ENCODE data around the gene UBE2Q1. TPM values are rescaled to one million over a fixed set of nuclear protein-coding genes. Genes with fewer than 3 reads are reported as not detected.

Gene UBE2Q1
- total and polyA plus RNA-seq, 4 donors, result 25.5 to 63.9 (median 45.0) TPM

DNA sequence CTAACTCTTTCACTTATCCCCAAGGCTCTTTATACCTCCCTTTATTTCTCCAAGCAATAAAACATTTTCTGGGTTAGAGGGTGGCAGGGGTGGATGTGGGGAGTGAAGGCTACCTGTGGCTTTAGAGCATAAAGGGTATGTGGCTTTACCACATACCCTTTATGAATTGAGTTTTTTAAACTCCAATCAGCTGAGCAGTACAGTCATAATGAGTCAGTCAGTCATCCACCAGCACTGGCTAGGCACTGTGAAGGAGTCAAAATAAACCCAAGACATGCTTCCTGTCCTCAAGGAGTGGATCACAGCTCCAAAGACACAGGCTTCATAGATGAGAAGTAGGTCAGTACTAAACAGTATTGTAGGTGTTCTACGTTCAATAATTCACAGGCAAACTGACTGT lies 59.0 kb downstream of the UBE2Q1 start:
- no peak for DNase-seq
- Histone ChIP-seq H3K4me1 (ENCODE audit: control insufficient read depth in 1 of 2, insufficient read depth in 2 of 2, low read length in 2 of 2) (no peaks in the 10 kb centered on the region), H3K27ac (ENCODE audit: low read depth in 1 of 2, low read length in 2 of 2) (no peak overlapping the region), H3K9me3 (ENCODE audit: control insufficient read depth, low read length) (no peaks in the 10 kb centered on the region), H3K36me3 (ENCODE audit: control insufficient read depth in 1 of 2, insufficient read depth in 2 of 2, low read length in 1 of 2) (no peaks in the 10 kb centered on the region), H3K27me3 (ENCODE audit: control insufficient read depth in 1 of 2, insufficient read depth in 2 of 2, low read length in 1 of 2) (peaks cover 3 to 6% of the 10 kb centered on the region in 2 donors), H3K4me3 (ENCODE audit: low read length in 2 of 2) (no peak overlapping the region)
- no peak for ATAC-seq (ENCODE audit: low FRiP score)
- 81 to 94% methylated on average over 1 of the region's 1 CpG for WGBS, 2 donors
- intact Hi-C loops (cut with DNase I), result no loop called here

Other genes starting within 250 kb of the UBE2Q1 start
- under 1 TPM in 1 of 2 donors, not detected in 1; 0.26 TPM for gene AQP10, start 237.6 kb downstream of the UBE2Q1 start, total RNA-seq
- 10 to 100 TPM in 1 of 2 donors, under 1 TPM in 1; 0.08 to 10.3 TPM for gene AQP10, start 237.6 kb downstream of the UBE2Q1 start, polyA plus RNA-seq
- gene ATP8B2, start 233.1 kb downstream of the UBE2Q1 start, total RNA-seq, result 100 to 1,000 TPM; 122 to 176 TPM
- gene ATP8B2, start 233.1 kb downstream of the UBE2Q1 start, polyA plus RNA-seq, result 10 to 100 TPM; 28.8 to 54.9 TPM
- 10 to 100 TPM; 16.5 to 18.2 TPM for gene IL6R, start 153.3 kb downstream of the UBE2Q1 start, total RNA-seq
- gene IL6R, start 153.3 kb downstream of the UBE2Q1 start, polyA plus RNA-seq, result 1 to 10 TPM; 3.6 to 6.6 TPM
- 10 to 100 TPM in 1 of 2 donors, 1 to 10 TPM in 1; 3.8 to 16.5 TPM for gene TDRD10, start 56.4 kb downstream of the UBE2Q1 start, total RNA-seq
- 1 to 10 TPM; 1.1 to 2.6 TPM for gene TDRD10, start 56.4 kb downstream of the UBE2Q1 start, polyA plus RNA-seq
- gene SHE, start 56.2 kb downstream of the UBE2Q1 start, total RNA-seq, result 10 to 100 TPM; 20.2 to 44.1 TPM
- gene SHE, start 56.2 kb downstream of the UBE2Q1 start, polyA plus RNA-seq, result 1 to 10 TPM; 2.9 to 7.0 TPM
- not detected for gene CHRNB2, start 9.1 kb upstream of the UBE2Q1 start, total RNA-seq
- under 1 TPM in 1 of 2 donors, not detected in 1; 0.08 TPM for gene CHRNB2, start 9.1 kb upstream of the UBE2Q1 start, polyA plus RNA-seq
- 100 to 1,000 TPM; 125 to 138 TPM for gene ADAR, start 49.5 kb upstream of the UBE2Q1 start, total RNA-seq
- 10 to 100 TPM; 22.9 to 33.7 TPM for gene ADAR, start 49.5 kb upstream of the UBE2Q1 start, polyA plus RNA-seq

Measured in aorta (tissue), 5 donors.